HepG2 (cell line): ENCODE measurements around the gene SMIM14. TPM values are rescaled to one million over a fixed set of nuclear protein-coding genes. Genes with fewer than 3 reads are reported as not detected.
A peak's percentile ranks its signal among the peaks of the same experiment; 100 is the strongest.

Experiments
- ATAC-seq: fragments of 200-7000 bp; cut with Tn5 transposase; 3 replicates; pipeline ENCODE4 v1.9.1; 2020; ENCODE audit warnings: mild to moderate bottlenecking, moderate library complexity
- BruUV-seq: library from RNA; stranded (reverse); fragments of 400-500 nt; replicated peaks from 2 replicates; lab custom pipeline; 2021; lab: Mats Ljungman, UMichigan
- CTCF ChIA-PET: fragments of 300-600 bp; formaldehyde crosslinking; extraction: SDS; loops from one replicate; lab custom pipeline; 2021; ENCODE audit warnings: low total read pairs, inconsistent platforms, low intra/inter-chr PET ratio; lab: Yijun Ruan, JAX
- POLR2A ChIA-PET: fragments of 350-600 bp; sonication (Branson Sonifier 250); formaldehyde crosslinking; loops from one replicate; lab custom pipeline; 2020; ENCODE audit warnings: antibody characterized with exemption, inconsistent platforms; lab: Yijun Ruan, JAX
- DNase-seq: peaks from one replicate; pipeline ENCODE4 v3.0.0-alpha.2; 2015; ENCODE audit warnings: low spot score
- FAIRE-seq: peaks from 3 replicates; lab custom pipeline; 2011; peaks lifted over from hg19 to GRCh38; lab: Jason Lieb, UNC
- H2AFZ ChIP-seq: one replicate; pipeline ENCODE4 v1.6.1; 2011; ENCODE audit warnings: low read length, inconsistent platforms
- H3K27ac ChIP-seq: fragments of 300-600 bp; 3 replicates; pipeline ENCODE4 v1.8.0; 2011; ENCODE audit warnings: mixed run types, mild to moderate bottlenecking, mixed read lengths, low read length, inconsistent platforms; ENCODE audit not compliant: insufficient read depth; ENCODE audit errors: extremely low read length
- H3K27me3 ChIP-seq, 2 experiments: fragments of 200-600 bp in 1 of 2; 2 replicates in 1 of 2; 3 replicates in 1 of 2; pipeline versions ENCODE4 v1.6.0 to v1.8.0; 2011; ENCODE audit warnings: low read length in 2 of 2, mild to moderate bottlenecking in 2 of 2, moderate library complexity in 2 of 2, inconsistent platforms in 1 of 2; ENCODE audit not compliant: insufficient read depth in 2 of 2, control insufficient read depth in 1 of 2
- H3K36me3 ChIP-seq, 2 experiments: fragments of 200-600 bp in 1 of 2; replicated peaks in 1 of 2; 2 replicates in 1 of 2; 3 replicates in 1 of 2; pipeline versions ENCODE4 v1.5.1 to v1.8.0; 2011; ENCODE audit warnings: low read length in 2 of 2, inconsistent platforms in 1 of 2; ENCODE audit not compliant: insufficient read depth in 2 of 2, control insufficient read depth in 1 of 2
- H3K4me1 ChIP-seq: 2 replicates; pipeline ENCODE4 v1.5.1; 2012; ENCODE audit warnings: low read length, inconsistent platforms; ENCODE audit not compliant: insufficient read depth
- H3K4me2 ChIP-seq: 2 replicates; pipeline ENCODE4 v1.6.0; 2011; ENCODE audit warnings: low read depth, low read length, inconsistent platforms
- H3K4me3 ChIP-seq, 3 experiments: fragments of 200-600 bp in 1 of 3; sonication (generic), shearing (Covaris generic) in 1 of 3; replicated peaks in 1 of 3; 2 replicates each; pipeline ENCODE4 v1.5.1; 2011 to 2016; ENCODE audit warnings: low read length in 3 of 3, inconsistent platforms in 2 of 3, low read depth in 2 of 3, mild to moderate bottlenecking in 2 of 3, control low read depth in 1 of 3, mixed read lengths in 1 of 3; ENCODE audit not compliant: insufficient read depth in 1 of 3
- H3K79me2 ChIP-seq: one replicate; pipeline ENCODE4 v1.6.1; 2011; ENCODE audit warnings: low read length, inconsistent platforms; ENCODE audit not compliant: insufficient read depth
- H3K9ac ChIP-seq: 2 replicates; pipeline ENCODE4 v1.6.0; 2011; ENCODE audit warnings: mild to moderate bottlenecking, low read depth, low read length, inconsistent platforms; ENCODE audit not compliant: insufficient read depth
- H3K9me3 ChIP-seq: 2 replicates; pipeline ENCODE4 v1.5.1; 2012; ENCODE audit warnings: mild to moderate bottlenecking, low read length
- H4K20me1 ChIP-seq: 2 replicates; pipeline ENCODE4 v1.6.0; 2011; ENCODE audit warnings: inconsistent platforms, mild to moderate bottlenecking, low read length, moderate library complexity; ENCODE audit not compliant: insufficient read depth
- RAD51 ChIP-seq: fragments of 450-650 bp; IDR thresholded peaks from 2 replicates; pipeline ENCODE4 v1.6.1; 2016; ENCODE audit warnings: borderline replicate concordance
- RARG ChIP-seq: sonication (generic); formaldehyde crosslinking; IDR thresholded peaks from 2 replicates; pipeline ENCODE4 v1.4.0; 2020; ENCODE audit warnings: low read depth, mild to moderate bottlenecking, missing genetic modification reagents
- RXRA ChIP-seq: sonication (generic); formaldehyde crosslinking; IDR thresholded peaks from 2 replicates; pipeline ENCODE4 v1.5.1; 2020; ENCODE audit warnings: missing genetic modification reagents
- SKI ChIP-seq: fragments of 450-650 bp; IDR thresholded peaks from one replicate; pipeline ENCODE4 v1.6.1; 2018; ENCODE audit warnings: mild to moderate bottlenecking; ENCODE audit not compliant: partially characterized antibody
- THYN1 ChIP-seq: sonication (generic); formaldehyde crosslinking; IDR thresholded peaks from 2 replicates; pipeline ENCODE4 v1.8.1; 2023; ENCODE audit warnings: low read depth, mild to moderate bottlenecking, moderate library complexity, missing genetic modification reagents, borderline replicate concordance
- ZSCAN21 ChIP-seq: sonication (generic); formaldehyde crosslinking; IDR thresholded peaks from 2 replicates; pipeline ENCODE4 v1.8.0; 2022; ENCODE audit warnings: mild to moderate bottlenecking, missing genetic modification reagents, moderate library complexity, borderline replicate concordance
- WGBS: methylation state at CpG from one replicate; pipeline ENCODE4 v1.1.6; 2017; ENCODE audit warnings: low lambda C conversion rate; 5-methylcytosine and 5-hydroxymethylcytosine counted together
- in situ Hi-C: cut with HindIII; loops from 2 replicates; pipeline ENCODE4 v1.10.0; 2017; ENCODE audit warnings: low pct_unique_long_range_greater_than_20kb; ENCODE audit not compliant: extremely low pct_ligation_motif_present
- intact Hi-C: fragments of 100-400 bp; cut with micrococcal nuclease; formaldehyde crosslinking; loops from one replicate; pipeline ENCODE4 v1.10.0; 2022; ENCODE audit not compliant: unreplicated experiment
- polyA plus RNA-seq, 8 experiments: library from polyadenylated mRNA; depleted of rRNA in 3 of 8; stranded (reverse) in 7 of 8; unstranded in 1 of 8; fragments of >200 nt; fragmentation: Illumina TruSeq in 4 of 8; extraction: Trizol in 4 of 8; gene quantifications; 2 replicates each; pipeline versions ENCODE4 v1.2.1 to v1.2.3, GENCODE V29; 2011 to 2016; ENCODE audit warnings: low read depth in 4 of 8, missing spikeins in 1 of 8, mixed read lengths in 1 of 8; ENCODE audit not compliant: insufficient read depth in 1 of 8
- total RNA-seq, 5 experiments: library from RNA; depleted of rRNA; stranded (reverse); fragments of >200 nt; fragmentation: Illumina TruSeq; extraction: Trizol; gene quantifications; 2 replicates each; pipeline ENCODE4 v1.2.3, GENCODE V29; 2016; ENCODE audit warnings: low read depth in 1 of 5
- TF ChIP-seq, protein P1 (sequence below): sonication (generic); formaldehyde crosslinking; IDR thresholded peaks from 2 replicates; pipeline ENCODE4 v1.5.1; 2020; ENCODE audit warnings: mild to moderate bottlenecking, missing genetic modification reagents, moderate library complexity
- TF ChIP-seq, protein P2 (sequence below): sonication (generic); formaldehyde crosslinking; IDR thresholded peaks from 2 replicates; pipeline ENCODE4 v1.5.1; 2020; ENCODE audit warnings: missing genetic modification reagents, mild to moderate bottlenecking, borderline replicate concordance
- TF ChIP-seq, protein P3 (sequence below): sonication (generic); formaldehyde crosslinking; IDR thresholded peaks from 2 replicates; pipeline ENCODE4 v1.4.0; 2020; ENCODE audit warnings: missing genetic modification reagents
- TF ChIP-seq, protein P4 (sequence below): IDR thresholded peaks from 2 replicates; pipeline ENCODE4 v1.6.1; 2016; ENCODE audit warnings: low read depth

The SMIM14 gene
- total and polyA plus RNA-seq, 2 of the 13 experiments (the other 11 are each of a cell fraction or from before 2014, with no cell fraction given): 16.3 to 28.1 TPM

DNA sequence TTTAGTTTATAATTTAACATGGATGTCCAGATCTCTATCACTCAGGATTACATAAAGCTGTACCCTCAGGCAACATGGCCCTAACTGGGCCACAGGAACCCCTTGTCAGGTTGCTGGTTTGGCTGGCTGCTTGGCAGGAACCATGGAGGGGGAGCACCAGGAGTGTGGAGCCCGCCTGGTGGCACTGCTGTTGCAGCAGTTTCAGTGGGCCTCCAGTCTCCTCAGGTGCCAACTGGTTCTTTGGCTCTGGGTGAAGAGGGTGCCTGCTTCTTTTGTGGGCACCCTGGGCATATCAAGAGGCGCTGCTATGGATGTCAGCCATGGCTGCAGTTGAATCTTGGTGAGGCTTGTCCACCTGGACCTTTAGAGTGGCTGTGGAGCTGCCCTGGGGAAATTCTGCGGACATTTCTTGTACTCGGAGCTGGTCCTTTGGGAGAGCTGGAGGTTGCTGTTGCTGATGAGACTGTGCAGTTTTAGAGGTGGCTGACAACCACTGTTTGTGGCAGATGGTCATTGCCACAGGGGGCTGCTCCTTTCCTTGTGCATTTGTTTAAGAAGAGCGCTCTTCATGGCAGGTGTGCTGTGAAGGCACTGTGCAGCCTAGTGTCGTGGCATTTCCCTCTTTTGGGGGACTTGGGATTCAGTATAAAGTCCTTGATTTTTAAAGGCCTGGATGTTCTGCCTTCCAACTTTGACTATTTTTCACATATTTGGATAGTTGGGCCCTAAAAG lies 10.3 kb upstream of the SMIM14 start:
- DNase-seq (no peak), FAIRE-seq (no peak), ATAC-seq (peak; percentile 57)
- peak overlapping the region; percentile 18 for H2AFZ ChIP-seq
- no TSS peak for BruUV-seq
- H3K9me3 ChIP-seq: no peaks in the 10 kb centered on the region
- intact Hi-C loops (no loop called here), in situ Hi-C loops (no loop called here)
- H3K4me3 ChIP-seq: no peak overlapping the region
- H3K9ac ChIP-seq: peak overlapping the region; percentile 26; the same call in 1 of the 2 replicates
- ChIA-PET POLR2A (interaction anchor here (1.0 to 3.8 kb wide), 3 partner anchors 10 to 122 kb away, joined by 6 to 53 read pairs (median 17); partner anchors contain the start of genes SMIM14, UBE2K and UGDH), CTCF (no interaction called here)
- peak overlapping the region; percentile 83 for H3K27ac ChIP-seq
- no peaks in the 10 kb centered on the region for H4K20me1 ChIP-seq
- H3K4me2 ChIP-seq: no peak overlapping the region
- peaks cover 44% of the 10 kb centered on the region for H3K4me1 ChIP-seq
- no peaks in the 10 kb centered on the region for H3K36me3 ChIP-seq
- no peaks in the 10 kb centered on the region for H3K79me2 ChIP-seq
- H3K27me3 ChIP-seq: no peaks in the 10 kb centered on the region
- WGBS: 93% methylated on average over 5 of the region's 6 CpGs
- 0 out of 2 replicates have a peak, but pooled peaks have one; percentile 47 for TF ChIP-seq RXRA
- TF ChIP-seq, protein P1, sequence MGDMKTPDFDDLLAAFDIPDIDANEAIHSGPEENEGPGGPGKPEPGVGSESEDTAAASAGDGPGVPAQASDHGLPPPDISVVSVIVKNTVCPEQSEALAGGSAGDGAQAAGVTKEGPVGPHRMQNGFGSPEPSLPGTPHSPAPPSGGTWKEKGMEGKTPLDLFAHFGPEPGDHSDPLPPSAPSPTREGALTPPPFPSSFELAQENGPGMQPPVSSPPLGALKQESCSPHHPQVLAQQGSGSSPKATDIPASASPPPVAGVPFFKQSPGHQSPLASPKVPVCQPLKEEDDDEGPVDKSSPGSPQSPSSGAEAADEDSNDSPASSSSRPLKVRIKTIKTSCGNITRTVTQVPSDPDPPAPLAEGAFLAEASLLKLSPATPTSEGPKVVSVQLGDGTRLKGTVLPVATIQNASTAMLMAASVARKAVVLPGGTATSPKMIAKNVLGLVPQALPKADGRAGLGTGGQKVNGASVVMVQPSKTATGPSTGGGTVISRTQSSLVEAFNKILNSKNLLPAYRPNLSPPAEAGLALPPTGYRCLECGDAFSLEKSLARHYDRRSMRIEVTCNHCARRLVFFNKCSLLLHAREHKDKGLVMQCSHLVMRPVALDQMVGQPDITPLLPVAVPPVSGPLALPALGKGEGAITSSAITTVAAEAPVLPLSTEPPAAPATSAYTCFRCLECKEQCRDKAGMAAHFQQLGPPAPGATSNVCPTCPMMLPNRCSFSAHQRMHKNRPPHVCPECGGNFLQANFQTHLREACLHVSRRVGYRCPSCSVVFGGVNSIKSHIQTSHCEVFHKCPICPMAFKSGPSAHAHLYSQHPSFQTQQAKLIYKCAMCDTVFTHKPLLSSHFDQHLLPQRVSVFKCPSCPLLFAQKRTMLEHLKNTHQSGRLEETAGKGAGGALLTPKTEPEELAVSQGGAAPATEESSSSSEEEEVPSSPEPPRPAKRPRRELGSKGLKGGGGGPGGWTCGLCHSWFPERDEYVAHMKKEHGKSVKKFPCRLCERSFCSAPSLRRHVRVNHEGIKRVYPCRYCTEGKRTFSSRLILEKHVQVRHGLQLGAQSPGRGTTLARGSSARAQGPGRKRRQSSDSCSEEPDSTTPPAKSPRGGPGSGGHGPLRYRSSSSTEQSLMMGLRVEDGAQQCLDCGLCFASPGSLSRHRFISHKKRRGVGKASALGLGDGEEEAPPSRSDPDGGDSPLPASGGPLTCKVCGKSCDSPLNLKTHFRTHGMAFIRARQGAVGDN: peak; percentile 63
- TF ChIP-seq, protein P2, sequence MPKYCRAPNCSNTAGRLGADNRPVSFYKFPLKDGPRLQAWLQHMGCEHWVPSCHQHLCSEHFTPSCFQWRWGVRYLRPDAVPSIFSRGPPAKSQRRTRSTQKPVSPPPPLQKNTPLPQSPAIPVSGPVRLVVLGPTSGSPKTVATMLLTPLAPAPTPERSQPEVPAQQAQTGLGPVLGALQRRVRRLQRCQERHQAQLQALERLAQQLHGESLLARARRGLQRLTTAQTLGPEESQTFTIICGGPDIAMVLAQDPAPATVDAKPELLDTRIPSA (CRISPR knock-in tag): no peak
- TF ChIP-seq SKI: no peak
- TF ChIP-seq ZSCAN21 (CRISPR knock-in tag): no peak
- TF ChIP-seq, protein P3, sequence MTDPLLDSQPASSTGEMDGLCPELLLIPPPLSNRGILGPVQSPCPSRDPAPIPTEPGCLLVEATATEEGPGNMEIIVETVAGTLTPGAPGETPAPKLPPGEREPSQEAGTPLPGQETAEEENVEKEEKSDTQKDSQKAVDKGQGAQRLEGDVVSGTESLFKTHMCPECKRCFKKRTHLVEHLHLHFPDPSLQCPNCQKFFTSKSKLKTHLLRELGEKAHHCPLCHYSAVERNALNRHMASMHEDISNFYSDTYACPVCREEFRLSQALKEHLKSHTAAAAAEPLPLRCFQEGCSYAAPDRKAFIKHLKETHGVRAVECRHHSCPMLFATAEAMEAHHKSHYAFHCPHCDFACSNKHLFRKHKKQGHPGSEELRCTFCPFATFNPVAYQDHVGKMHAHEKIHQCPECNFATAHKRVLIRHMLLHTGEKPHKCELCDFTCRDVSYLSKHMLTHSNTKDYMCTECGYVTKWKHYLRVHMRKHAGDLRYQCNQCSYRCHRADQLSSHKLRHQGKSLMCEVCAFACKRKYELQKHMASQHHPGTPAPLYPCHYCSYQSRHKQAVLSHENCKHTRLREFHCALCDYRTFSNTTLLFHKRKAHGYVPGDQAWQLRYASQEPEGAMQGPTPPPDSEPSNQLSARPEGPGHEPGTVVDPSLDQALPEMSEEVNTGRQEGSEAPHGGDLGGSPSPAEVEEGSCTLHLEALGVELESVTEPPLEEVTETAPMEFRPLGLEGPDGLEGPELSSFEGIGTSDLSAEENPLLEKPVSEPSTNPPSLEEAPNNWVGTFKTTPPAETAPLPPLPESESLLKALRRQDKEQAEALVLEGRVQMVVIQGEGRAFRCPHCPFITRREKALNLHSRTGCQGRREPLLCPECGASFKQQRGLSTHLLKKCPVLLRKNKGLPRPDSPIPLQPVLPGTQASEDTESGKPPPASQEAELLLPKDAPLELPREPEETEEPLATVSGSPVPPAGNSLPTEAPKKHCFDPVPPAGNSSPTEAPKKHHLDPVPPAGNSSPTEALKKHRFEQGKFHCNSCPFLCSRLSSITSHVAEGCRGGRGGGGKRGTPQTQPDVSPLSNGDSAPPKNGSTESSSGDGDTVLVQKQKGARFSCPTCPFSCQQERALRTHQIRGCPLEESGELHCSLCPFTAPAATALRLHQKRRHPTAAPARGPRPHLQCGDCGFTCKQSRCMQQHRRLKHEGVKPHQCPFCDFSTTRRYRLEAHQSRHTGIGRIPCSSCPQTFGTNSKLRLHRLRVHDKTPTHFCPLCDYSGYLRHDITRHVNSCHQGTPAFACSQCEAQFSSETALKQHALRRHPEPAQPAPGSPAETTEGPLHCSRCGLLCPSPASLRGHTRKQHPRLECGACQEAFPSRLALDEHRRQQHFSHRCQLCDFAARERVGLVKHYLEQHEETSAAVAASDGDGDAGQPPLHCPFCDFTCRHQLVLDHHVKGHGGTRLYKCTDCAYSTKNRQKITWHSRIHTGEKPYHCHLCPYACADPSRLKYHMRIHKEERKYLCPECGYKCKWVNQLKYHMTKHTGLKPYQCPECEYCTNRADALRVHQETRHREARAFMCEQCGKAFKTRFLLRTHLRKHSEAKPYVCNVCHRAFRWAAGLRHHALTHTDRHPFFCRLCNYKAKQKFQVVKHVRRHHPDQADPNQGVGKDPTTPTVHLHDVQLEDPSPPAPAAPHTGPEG (CRISPR knock-in tag): no peak
- TF ChIP-seq RAD51: no peak
- no peak for TF ChIP-seq RARG (CRISPR knock-in tag)
- TF ChIP-seq, protein P4, sequence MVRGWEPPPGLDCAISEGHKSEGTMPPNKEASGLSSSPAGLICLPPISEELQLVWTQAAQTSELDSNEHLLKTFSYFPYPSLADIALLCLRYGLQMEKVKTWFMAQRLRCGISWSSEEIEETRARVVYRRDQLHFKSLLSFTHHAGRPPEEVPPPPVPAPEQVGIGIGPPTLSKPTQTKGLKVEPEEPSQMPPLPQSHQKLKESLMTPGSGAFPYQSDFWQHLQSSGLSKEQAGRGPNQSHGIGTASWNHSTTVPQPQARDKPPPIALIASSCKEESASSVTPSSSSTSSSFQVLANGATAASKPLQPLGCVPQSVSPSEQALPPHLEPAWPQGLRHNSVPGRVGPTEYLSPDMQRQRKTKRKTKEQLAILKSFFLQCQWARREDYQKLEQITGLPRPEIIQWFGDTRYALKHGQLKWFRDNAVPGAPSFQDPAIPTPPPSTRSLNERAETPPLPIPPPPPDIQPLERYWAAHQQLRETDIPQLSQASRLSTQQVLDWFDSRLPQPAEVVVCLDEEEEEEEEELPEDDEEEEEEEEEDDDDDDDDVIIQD: no peak
- TF ChIP-seq THYN1: no peak
